H1 (cell line): Measurements from ENCODE around the gene MT1G. TPM values are rescaled to one million over a fixed set of nuclear protein-coding genes. Genes with fewer than 3 reads are reported as not detected.
A peak's percentile ranks its signal among the peaks of the same experiment; 100 is the strongest.

Source experiments
- CTCF ChIA-PET: fragments of 300-600 bp; sonication (Branson Sonifier 250); formaldehyde crosslinking; loops from one replicate; lab custom pipeline; 2021; ENCODE audit not compliant: partially characterized antibody; lab: Charles Lee
- POLR2A ChIA-PET: fragments of 300-600 bp; sonication (Branson Sonifier 250); formaldehyde crosslinking; loops from one replicate; lab custom pipeline; 2021; ENCODE audit warnings: inconsistent platforms; ENCODE audit not compliant: partially characterized antibody; lab: Charles Lee
- DNase-seq, 2 experiments: peaks; one replicate each; pipeline versions ENCODE4 v3.0.0 to v3.0.0-alpha.2; 2010 to 2022; ENCODE audit warnings: low spot score in 2 of 2, low read depth in 1 of 2, mixed read lengths in 1 of 2
- FAIRE-seq: peaks from 2 replicates; lab custom pipeline; 2011; peaks lifted over from hg19 to GRCh38; lab: Jason Lieb, UNC
- H2AFZ ChIP-seq: 2 replicates; pipeline ENCODE4 v1.8.1; 2012; ENCODE audit warnings: low read length, inconsistent platforms
- H2AK5ac ChIP-seq: 2 replicates; pipeline ENCODE4 v1.6.1; 2013; ENCODE audit warnings: low read depth, low read length
- H2BK120ac ChIP-seq: replicated peaks from 2 replicates; pipeline ENCODE3; 2013; ENCODE audit warnings: low read depth, low read length, inconsistent platforms
- H2BK12ac ChIP-seq: 2 replicates; pipeline ENCODE4 v1.6.1; 2013; ENCODE audit warnings: low read depth, low read length
- H2BK15ac ChIP-seq: 2 replicates; pipeline ENCODE4 v1.6.1; 2013; ENCODE audit warnings: low read length
- H2BK20ac ChIP-seq: 2 replicates; pipeline ENCODE4 v1.6.1; 2013; ENCODE audit warnings: low read length
- H2BK5ac ChIP-seq: 2 replicates; pipeline ENCODE4 v1.6.1; 2013; ENCODE audit warnings: low read depth, low read length
- H3K14ac ChIP-seq: 2 replicates; pipeline ENCODE4 v1.6.1; 2013; ENCODE audit warnings: inconsistent platforms; ENCODE audit not compliant: insufficient read length
- H3K18ac ChIP-seq: 2 replicates; pipeline ENCODE4 v1.6.1; 2013; ENCODE audit warnings: low read length; ENCODE audit errors: extremely low read depth
- H3K23ac ChIP-seq: 2 replicates; pipeline ENCODE4 v1.6.1; 2013; ENCODE audit warnings: inconsistent platforms; ENCODE audit not compliant: insufficient read length
- H3K23me2 ChIP-seq: 2 replicates; pipeline ENCODE4 v1.6.1; 2013; ENCODE audit warnings: low read depth, low read length
- H3K27ac ChIP-seq: 2 replicates; pipeline ENCODE4 v1.6.1; 2011; ENCODE audit warnings: low read depth, low read length, inconsistent platforms
- H3K27me3 ChIP-seq, 4 experiments: replicated peaks in 1 of 4; 1 replicate in 1 of 4; 2 replicates in 3 of 4; pipeline versions ENCODE4 v1.6.1 to v1.8.1; 2011 to 2013; ENCODE audit warnings: low read length in 3 of 4, mild to moderate bottlenecking in 3 of 4, inconsistent platforms in 2 of 4, mixed read lengths in 2 of 4, moderate library complexity in 1 of 4; ENCODE audit not compliant: control insufficient read depth in 3 of 4, insufficient read depth in 3 of 4; ENCODE audit errors: extremely low read depth in 1 of 4
- H3K36me3 ChIP-seq, 4 experiments: 2 replicates each; pipeline versions ENCODE4 v1.6.1 to v1.8.1; 2011 to 2013; ENCODE audit warnings: mild to moderate bottlenecking in 4 of 4, low read length in 3 of 4, moderate library complexity in 2 of 4, control low read depth in 1 of 4, inconsistent platforms in 1 of 4; ENCODE audit not compliant: insufficient read depth in 4 of 4, control insufficient read depth in 2 of 4
- H3K4ac ChIP-seq: replicated peaks from 2 replicates; pipeline ENCODE3; 2013; ENCODE audit warnings: low read length, low read depth, mixed read lengths, inconsistent platforms; ENCODE audit not compliant: insufficient read length
- H3K4me1 ChIP-seq, 4 experiments: replicated peaks in 1 of 4; 1 replicate in 1 of 4; 2 replicates in 3 of 4; pipeline versions ENCODE4 v1.6.1 to v1.8.1; 2011 to 2013; ENCODE audit warnings: low read length in 3 of 4, inconsistent platforms in 2 of 4, mixed read lengths in 1 of 4; ENCODE audit not compliant: insufficient read depth in 4 of 4, control insufficient read depth in 3 of 4
- H3K4me2 ChIP-seq, 2 experiments: 2 replicates each; pipeline versions ENCODE4 v1.6.1 to v1.8.1; 2011 to 2013; ENCODE audit warnings: low read depth in 2 of 2, low read length in 2 of 2, control low read depth in 1 of 2, inconsistent platforms in 1 of 2, mild to moderate bottlenecking in 1 of 2; ENCODE audit not compliant: insufficient read depth in 1 of 2
- H3K4me3 ChIP-seq, 4 experiments: fragments of 200-600, 300-600 bp in 1 of 4; sonication (generic), shearing (Covaris generic), sonication (Bioruptor Twin) in 1 of 4; 2 replicates each; pipeline versions ENCODE4 v1.5.1 to v1.8.1; 2011 to 2016; ENCODE audit warnings: low read length in 4 of 4, low read depth in 3 of 4, control low read depth in 2 of 4, inconsistent platforms in 2 of 4, mild to moderate bottlenecking in 2 of 4, mixed read lengths in 1 of 4, moderate library complexity in 1 of 4; ENCODE audit not compliant: insufficient read depth in 2 of 4; ENCODE audit errors: extremely low read depth in 1 of 4
- H3K56ac ChIP-seq: replicated peaks from 2 replicates; pipeline ENCODE3; 2013; ENCODE audit warnings: low read depth, mild to moderate bottlenecking, mixed read lengths, low read length, inconsistent platforms; ENCODE audit not compliant: insufficient read length
- H3K79me1 ChIP-seq: 2 replicates; pipeline ENCODE4 v1.6.1; 2013; ENCODE audit warnings: low read depth, low read length, control low read depth
- H3K79me2 ChIP-seq, 2 experiments: 2 replicates each; pipeline versions ENCODE4 v1.6.1 to v1.8.1; 2012 to 2013; ENCODE audit warnings: low read length in 2 of 2, mild to moderate bottlenecking in 2 of 2, inconsistent platforms in 1 of 2; ENCODE audit not compliant: insufficient read depth in 2 of 2, control insufficient read depth in 1 of 2
- H3K9ac ChIP-seq, 4 experiments: replicated peaks in 1 of 4; 1 replicate in 1 of 4; 2 replicates in 3 of 4; pipeline versions ENCODE4 v1.6.1 to v1.8.1; 2011 to 2013; ENCODE audit warnings: low read depth in 3 of 4, low read length in 3 of 4, control low read depth in 2 of 4, mild to moderate bottlenecking in 2 of 4, moderate library complexity in 2 of 4, inconsistent platforms in 1 of 4; ENCODE audit errors: extremely low read depth in 1 of 4
- H3K9me3 ChIP-seq, 2 experiments: 2 replicates each; pipeline versions ENCODE4 v1.6.1 to v1.8.1; 2012 to 2013; ENCODE audit warnings: mild to moderate bottlenecking in 2 of 2, moderate library complexity in 2 of 2, control low read depth in 1 of 2, inconsistent platforms in 1 of 2, low read depth in 1 of 2, low read length in 1 of 2, mixed read lengths in 1 of 2; ENCODE audit not compliant: insufficient read depth in 2 of 2
- H4K20me1 ChIP-seq, 2 experiments: replicated peaks in 1 of 2; 2 replicates each; pipeline versions ENCODE3 to v1.8.1; 2011 to 2013; ENCODE audit warnings: inconsistent platforms in 2 of 2, low read length in 2 of 2, mild to moderate bottlenecking in 1 of 2; ENCODE audit not compliant: insufficient read depth in 2 of 2, control insufficient read depth in 1 of 2
- H4K5ac ChIP-seq: 2 replicates; pipeline ENCODE4 v1.6.1; 2013; ENCODE audit warnings: low read length, low read depth, mixed read lengths, inconsistent platforms; ENCODE audit not compliant: insufficient read length
- H4K8ac ChIP-seq: 2 replicates; pipeline ENCODE4 v1.8.0; 2013; ENCODE audit warnings: mild to moderate bottlenecking, moderate library complexity, low read length, inconsistent platforms; ENCODE audit not compliant: insufficient read depth; ENCODE audit errors: extremely low read depth
- H4K91ac ChIP-seq: replicated peaks from 2 replicates; pipeline ENCODE3; 2013; ENCODE audit warnings: low read length, mixed read lengths, inconsistent platforms; ENCODE audit not compliant: insufficient read length
- BACH1 ChIP-seq: IDR thresholded peaks from 2 replicates; pipeline ENCODE4 v1.6.1; 2012; ENCODE audit warnings: low read length, improper control_type of control experiment
- CEBPB ChIP-seq: IDR thresholded peaks from 2 replicates; pipeline ENCODE4 v1.6.1; 2012; ENCODE audit warnings: low read depth, low read length
- HDAC6 ChIP-seq: IDR thresholded peaks from one replicate; pipeline ENCODE4 v1.7.1; 2012; ENCODE audit warnings: low read depth, mild to moderate bottlenecking, inconsistent platforms, low read length, moderate library complexity
- MAFK ChIP-seq: IDR thresholded peaks from 2 replicates; pipeline ENCODE4 v1.6.1; 2012; ENCODE audit warnings: low read depth, mild to moderate bottlenecking, improper control_type of control experiment, low read length
- NANOG ChIP-seq: IDR thresholded peaks from 2 replicates; pipeline ENCODE4 v1.6.1; 2011; ENCODE audit warnings: low read length, low read depth, mild to moderate bottlenecking, inconsistent platforms; ENCODE audit not compliant: insufficient read depth, poor library complexity, severe bottlenecking
- RBBP5 ChIP-seq: IDR thresholded peaks from 2 replicates; pipeline ENCODE4 v1.7.1; 2012; ENCODE audit warnings: low read depth, mild to moderate bottlenecking, inconsistent platforms, low read length, moderate library complexity, borderline replicate concordance
- RFX5 ChIP-seq: IDR thresholded peaks from 2 replicates; pipeline ENCODE4 v1.6.1; 2011; ENCODE audit warnings: low read depth, low read length, improper control_type of control experiment, borderline replicate concordance
- SP2 ChIP-seq: IDR thresholded peaks from 2 replicates; pipeline ENCODE4 v1.6.1; 2012; ENCODE audit warnings: mild to moderate bottlenecking, low read length, inconsistent platforms
- SUZ12 ChIP-seq: fragments of 200-600 bp; sonication (generic); IDR thresholded peaks from 2 replicates; pipeline ENCODE4 v1.6.1; 2012; ENCODE audit warnings: mild to moderate bottlenecking, inconsistent platforms, low read length, moderate library complexity, mixed read lengths
- YY1 ChIP-seq: IDR thresholded peaks from 2 replicates; pipeline ENCODE4 v1.6.1; 2011; ENCODE audit warnings: low read depth, mild to moderate bottlenecking, low read length
- WGBS, 2 experiments: shearing (Covaris generic) in 1 of 2; methylation state at CpG; one replicate each; pipeline versions ENCODE4 v1.1.6 to v1.1.7; 2013 to 2015; ENCODE audit warnings: low lambda C conversion rate in 2 of 2, mixed read lengths in 2 of 2, inconsistent platforms in 1 of 2, low coverage in 1 of 2, missing lambda C conversion rate in 1 of 2; ENCODE audit not compliant: insufficient replicate concordance in 2 of 2, insufficient coverage in 1 of 2, insufficient read length in 1 of 2; ENCODE audit errors: extremely low coverage in 1 of 2, missing lambda C conversion rate in 1 of 2; 5-methylcytosine and 5-hydroxymethylcytosine counted together
- polyA plus RNA-seq, 7 experiments: library from polyadenylated mRNA; depleted of rRNA in 3 of 7; stranded (reverse) in 5 of 7; unstranded in 2 of 7; fragments of >200 nt in 5 of 7; fragments of 200-250 nt in 2 of 7; gene quantifications; 1 replicate in 5 of 7; 2 replicates in 1 of 7; 4 replicates in 1 of 7; pipeline versions ENCODE4 v1.2.1 to v1.2.3, GENCODE V29; 2011 to 2013; ENCODE audit warnings: missing spikeins in 2 of 7, mixed read lengths in 2 of 7
- total RNA-seq: library from RNA; stranded (reverse); fragmentation: NEBNext Ultra II Directional; extraction: Animal tissue kit (Norgen Biotek cat#: 25700); gene quantifications from 2 replicates; pipeline ENCODE4 v1.2.1, GENCODE V29; 2021
- TF ChIP-seq, protein P1 (sequence below): IDR thresholded peaks from 2 replicates; pipeline ENCODE4 v1.6.1; 2011; ENCODE audit warnings: low read depth, mild to moderate bottlenecking, low read length; ENCODE audit not compliant: insufficient read depth
- TF ChIP-seq, protein P2 (sequence below): IDR thresholded peaks from 2 replicates; pipeline ENCODE4 v1.6.1; 2012; ENCODE audit warnings: low read length, inconsistent platforms

MT1G gene
- total and polyA plus RNA-seq, 2 of the 8 experiments (the other 6 are each of a cell fraction or from before 2014, with no cell fraction given) = 17.7 to 515 TPM

DNA sequence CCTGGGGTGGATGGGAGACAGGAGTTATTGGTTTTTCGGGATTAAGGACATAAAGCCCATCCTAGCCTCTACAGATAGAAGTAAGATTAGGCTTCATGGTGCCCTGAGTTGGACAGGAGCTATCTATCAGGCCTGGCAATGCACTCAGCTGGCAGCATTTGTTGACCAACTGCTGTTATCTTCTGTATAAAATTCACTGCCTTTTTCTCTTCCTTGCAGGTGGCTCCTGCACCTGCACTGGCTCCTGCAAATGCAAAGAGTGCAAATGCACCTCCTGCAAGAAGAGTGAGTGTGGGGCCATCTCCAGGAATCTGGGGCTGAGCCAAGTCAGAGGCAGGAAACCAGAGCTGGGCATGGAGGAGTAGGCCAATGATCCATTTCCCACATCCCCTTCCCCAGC lies 28.8 kb downstream of the MT1G start:
- WGBS, 2 experiments = 45% methylated on average over 1 of the region's 1 CpG; no CpG with 5 or more reads in 1 of the 2 experiments
- no peaks in the 10 kb centered on the region; a peak in 1 of 8 replicates for H3K36me3 ChIP-seq
- H2BK5ac ChIP-seq = no peak overlapping the region
- H2BK12ac ChIP-seq = no peak overlapping the region
- no peak overlapping the region for H2BK120ac ChIP-seq
- no peak overlapping the region for H3K18ac ChIP-seq
- no peaks in the 10 kb centered on the region for H3K9me3 ChIP-seq
- H3K27me3 ChIP-seq = peaks cover 90 to 100% (median 99%) of the 10 kb centered on the region in 4 experiments
- H3K9ac ChIP-seq = no peak overlapping the region
- H3K4me3 ChIP-seq = no peak overlapping the region
- no peak overlapping the region for H2AK5ac ChIP-seq
- H4K20me1 ChIP-seq = peaks cover 8 to 34% of the 10 kb centered on the region in 2 experiments
- no peak overlapping the region for H2BK15ac ChIP-seq
- ChIA-PET CTCF (interaction anchor here (0.8 to 3.6 kb wide), 10 partner anchors 8 to 62 kb away, joined by 3 to 14 read pairs (median 4); partner anchors contain the start of genes MT1E, MT1G and MT1H), POLR2A (interaction anchor here (1.0 to 6.3 kb wide), 8 partner anchors 10 to 46 kb away, joined by 3 to 30 read pairs (median 3); partner anchors contain the start of genes MT1E and MT1F)
- H3K79me1 ChIP-seq = no peaks in the 10 kb centered on the region
- no peak overlapping the region for H2AFZ ChIP-seq
- H3K4ac ChIP-seq = no peak overlapping the region
- no peak for DNase-seq
- no peaks in the 10 kb centered on the region for H3K79me2 ChIP-seq
- no peak overlapping the region for H4K5ac ChIP-seq
- no peak for FAIRE-seq
- peaks cover 3 to 24% (median 9%) of the 10 kb centered on the region in 4 experiments for H3K4me1 ChIP-seq
- H4K91ac ChIP-seq = no peak overlapping the region
- peaks cover 9% of the 10 kb centered on the region for H3K23me2 ChIP-seq
- no peak overlapping the region for H3K27ac ChIP-seq
- no peak overlapping the region for H3K23ac ChIP-seq
- peak overlapping the region in 1 of 2 experiments; percentile 73; a peak in 1 of 4 replicates for H3K4me2 ChIP-seq
- H2BK20ac ChIP-seq = no peak overlapping the region
- no peak overlapping the region for H3K14ac ChIP-seq
- no peak overlapping the region for H3K56ac ChIP-seq
- H4K8ac ChIP-seq = no peak overlapping the region
- TF ChIP-seq RFX5 (no peak), YY1 (no peak), RBBP5 (no peak), SP2 (no peak), NANOG (no peak), CEBPB (no peak), BACH1 (no peak), SUZ12 (no peak), MAFK (no peak), HDAC6 (no peak)
- TF ChIP-seq, protein P1, sequence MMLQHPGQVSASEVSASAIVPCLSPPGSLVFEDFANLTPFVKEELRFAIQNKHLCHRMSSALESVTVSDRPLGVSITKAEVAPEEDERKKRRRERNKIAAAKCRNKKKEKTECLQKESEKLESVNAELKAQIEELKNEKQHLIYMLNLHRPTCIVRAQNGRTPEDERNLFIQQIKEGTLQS = no peak
- TF ChIP-seq, protein P2, sequence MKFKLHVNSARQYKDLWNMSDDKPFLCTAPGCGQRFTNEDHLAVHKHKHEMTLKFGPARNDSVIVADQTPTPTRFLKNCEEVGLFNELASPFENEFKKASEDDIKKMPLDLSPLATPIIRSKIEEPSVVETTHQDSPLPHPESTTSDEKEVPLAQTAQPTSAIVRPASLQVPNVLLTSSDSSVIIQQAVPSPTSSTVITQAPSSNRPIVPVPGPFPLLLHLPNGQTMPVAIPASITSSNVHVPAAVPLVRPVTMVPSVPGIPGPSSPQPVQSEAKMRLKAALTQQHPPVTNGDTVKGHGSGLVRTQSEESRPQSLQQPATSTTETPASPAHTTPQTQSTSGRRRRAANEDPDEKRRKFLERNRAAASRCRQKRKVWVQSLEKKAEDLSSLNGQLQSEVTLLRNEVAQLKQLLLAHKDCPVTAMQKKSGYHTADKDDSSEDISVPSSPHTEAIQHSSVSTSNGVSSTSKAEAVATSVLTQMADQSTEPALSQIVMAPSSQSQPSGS = no peak
